Omental fat pad (tissue), 4 donors: Measurements from ENCODE around the gene CPEB4. TPM values are rescaled to one million over a fixed set of nuclear protein-coding genes. Genes with fewer than 3 reads are reported as not detected.

ENCODE experiments used
- ATAC-seq: fragments of 150-250 bp; one replicate; pipeline ENCODE4 v1.9.1; 2016; ENCODE audit warnings: mild to moderate bottlenecking, moderate library complexity; ENCODE audit not compliant: low FRiP score
- DNase-seq: peaks from one replicate; pipeline ENCODE4 v3.0.0-alpha.2; 2019; ENCODE audit warnings: low spot score
- CTCF ChIP-seq, 3 donors: fragments of 450-650 bp; IDR thresholded peaks; one replicate each; pipeline ENCODE4 v1.5.1; 2016 to 2017; ENCODE audit warnings: antibody characterized with exemption in 3 of 3, mild to moderate bottlenecking in 3 of 3, moderate library complexity in 2 of 3
- total RNA-seq, 4 donors: library from RNA; depleted of rRNA; stranded (reverse); fragments of >200 nt; gene quantifications; one replicate each; pipeline ENCODE4 v1.1.0, GENCODE V29; 2016

Gene CPEB4
- total RNA-seq, 4 donors from 2014 or later: 43.2 to 71.4 (median 58.1) TPM

- DNase-seq: no peak
- no peak for ATAC-seq
- no peak for TF ChIP-seq CTCF (IDR thresholded peaks at IDR 0.05)
Measured at GRCh38 chr5:173974688-173975239, 86.6 kb downstream of the CPEB4 start.

- no peak for TF ChIP-seq CTCF (IDR thresholded peaks at IDR 0.05)
- ATAC-seq (no peak), DNase-seq (no peak)
Measured at GRCh38 chr5:173981185-173981761, 93.1 kb downstream of the CPEB4 start.

- TF ChIP-seq CTCF (IDR thresholded peaks at IDR 0.05): no peak
- no peak for ATAC-seq
- no peak for DNase-seq
Measured at GRCh38 chr5:173984218-173984617, 96.1 kb downstream of the CPEB4 start.

- ATAC-seq (no peak), DNase-seq (no peak)
Measured at GRCh38 chr5:173988554-173989431, 100.6 kb downstream of the CPEB4 start, which contains the start of gene C5orf47. Gene C5orf47 (plus strand): TSS chr5:173989170. CDS start chr5:173989264, 94 bp downstream.

GRCh38 chr5:173989432-173990082 lies 101.4 kb downstream of the CPEB4 start:
- TF ChIP-seq CTCF (IDR thresholded peaks at IDR 0.05): no peak
- ATAC-seq: no peak
- DNase-seq: no peak

More at GRCh38 chr5:173988554-173989431, 100.6 kb downstream of the CPEB4 start, which contains the start of gene C5orf47:
- TF ChIP-seq CTCF (IDR thresholded peaks at IDR 0.05): no peak

- DNase-seq (no peak), ATAC-seq (no peak)
- TF ChIP-seq CTCF (IDR thresholded peaks at IDR 0.05): no peak
Measured at GRCh38 chr5:173997331-173997730, 109.2 kb downstream of the CPEB4 start.
